H1 (cell line): Measurements from ENCODE around the gene EPYC. TPM values are rescaled to one million over a fixed set of nuclear protein-coding genes. Genes with fewer than 3 reads are reported as not detected.

Source experiments
- CTCF ChIA-PET: fragments of 300-600 bp; sonication (Branson Sonifier 250); formaldehyde crosslinking; loops from one replicate; lab custom pipeline; 2021; ENCODE audit not compliant: partially characterized antibody; lab: Charles Lee
- POLR2A ChIA-PET: fragments of 300-600 bp; sonication (Branson Sonifier 250); formaldehyde crosslinking; loops from one replicate; lab custom pipeline; 2021; ENCODE audit warnings: inconsistent platforms; ENCODE audit not compliant: partially characterized antibody; lab: Charles Lee
- DNase-seq, 2 experiments: peaks; one replicate each; pipeline versions ENCODE4 v3.0.0 to v3.0.0-alpha.2; 2010 to 2022; ENCODE audit warnings: low spot score in 2 of 2, low read depth in 1 of 2, mixed read lengths in 1 of 2
- FAIRE-seq: peaks from 2 replicates; lab custom pipeline; 2011; peaks lifted over from hg19 to GRCh38; lab: Jason Lieb, UNC
- H2AFZ ChIP-seq: 2 replicates; pipeline ENCODE4 v1.8.1; 2012; ENCODE audit warnings: low read length, inconsistent platforms
- H2AK5ac ChIP-seq: 2 replicates; pipeline ENCODE4 v1.6.1; 2013; ENCODE audit warnings: low read depth, low read length
- H2BK120ac ChIP-seq: replicated peaks from 2 replicates; pipeline ENCODE3; 2013; ENCODE audit warnings: low read depth, low read length, inconsistent platforms
- H2BK12ac ChIP-seq: 2 replicates; pipeline ENCODE4 v1.6.1; 2013; ENCODE audit warnings: low read depth, low read length
- H2BK15ac ChIP-seq: 2 replicates; pipeline ENCODE4 v1.6.1; 2013; ENCODE audit warnings: low read length
- H2BK20ac ChIP-seq: 2 replicates; pipeline ENCODE4 v1.6.1; 2013; ENCODE audit warnings: low read length
- H2BK5ac ChIP-seq: 2 replicates; pipeline ENCODE4 v1.6.1; 2013; ENCODE audit warnings: low read depth, low read length
- H3K14ac ChIP-seq: 2 replicates; pipeline ENCODE4 v1.6.1; 2013; ENCODE audit warnings: inconsistent platforms; ENCODE audit not compliant: insufficient read length
- H3K18ac ChIP-seq: 2 replicates; pipeline ENCODE4 v1.6.1; 2013; ENCODE audit warnings: low read length; ENCODE audit errors: extremely low read depth
- H3K23ac ChIP-seq: 2 replicates; pipeline ENCODE4 v1.6.1; 2013; ENCODE audit warnings: inconsistent platforms; ENCODE audit not compliant: insufficient read length
- H3K23me2 ChIP-seq: 2 replicates; pipeline ENCODE4 v1.6.1; 2013; ENCODE audit warnings: low read depth, low read length
- H3K27ac ChIP-seq: 2 replicates; pipeline ENCODE4 v1.6.1; 2011; ENCODE audit warnings: low read depth, low read length, inconsistent platforms
- H3K27me3 ChIP-seq, 4 experiments: replicated peaks in 1 of 4; 1 replicate in 1 of 4; 2 replicates in 3 of 4; pipeline versions ENCODE4 v1.6.1 to v1.8.1; 2011 to 2013; ENCODE audit warnings: low read length in 3 of 4, mild to moderate bottlenecking in 3 of 4, inconsistent platforms in 2 of 4, mixed read lengths in 2 of 4, moderate library complexity in 1 of 4; ENCODE audit not compliant: control insufficient read depth in 3 of 4, insufficient read depth in 3 of 4; ENCODE audit errors: extremely low read depth in 1 of 4
- H3K36me3 ChIP-seq, 4 experiments: 2 replicates each; pipeline versions ENCODE4 v1.6.1 to v1.8.1; 2011 to 2013; ENCODE audit warnings: mild to moderate bottlenecking in 4 of 4, low read length in 3 of 4, moderate library complexity in 2 of 4, control low read depth in 1 of 4, inconsistent platforms in 1 of 4; ENCODE audit not compliant: insufficient read depth in 4 of 4, control insufficient read depth in 2 of 4
- H3K4ac ChIP-seq: replicated peaks from 2 replicates; pipeline ENCODE3; 2013; ENCODE audit warnings: low read length, low read depth, mixed read lengths, inconsistent platforms; ENCODE audit not compliant: insufficient read length
- H3K4me1 ChIP-seq, 4 experiments: replicated peaks in 1 of 4; 1 replicate in 1 of 4; 2 replicates in 3 of 4; pipeline versions ENCODE4 v1.6.1 to v1.8.1; 2011 to 2013; ENCODE audit warnings: low read length in 3 of 4, inconsistent platforms in 2 of 4, mixed read lengths in 1 of 4; ENCODE audit not compliant: insufficient read depth in 4 of 4, control insufficient read depth in 3 of 4
- H3K4me2 ChIP-seq, 2 experiments: 2 replicates each; pipeline versions ENCODE4 v1.6.1 to v1.8.1; 2011 to 2013; ENCODE audit warnings: low read depth in 2 of 2, low read length in 2 of 2, control low read depth in 1 of 2, inconsistent platforms in 1 of 2, mild to moderate bottlenecking in 1 of 2; ENCODE audit not compliant: insufficient read depth in 1 of 2
- H3K4me3 ChIP-seq, 4 experiments: fragments of 200-600, 300-600 bp in 1 of 4; sonication (generic), shearing (Covaris generic), sonication (Bioruptor Twin) in 1 of 4; 2 replicates each; pipeline versions ENCODE4 v1.5.1 to v1.8.1; 2011 to 2016; ENCODE audit warnings: low read length in 4 of 4, low read depth in 3 of 4, control low read depth in 2 of 4, inconsistent platforms in 2 of 4, mild to moderate bottlenecking in 2 of 4, mixed read lengths in 1 of 4, moderate library complexity in 1 of 4; ENCODE audit not compliant: insufficient read depth in 2 of 4; ENCODE audit errors: extremely low read depth in 1 of 4
- H3K56ac ChIP-seq: replicated peaks from 2 replicates; pipeline ENCODE3; 2013; ENCODE audit warnings: low read depth, mild to moderate bottlenecking, mixed read lengths, low read length, inconsistent platforms; ENCODE audit not compliant: insufficient read length
- H3K79me1 ChIP-seq: 2 replicates; pipeline ENCODE4 v1.6.1; 2013; ENCODE audit warnings: low read depth, low read length, control low read depth
- H3K79me2 ChIP-seq, 2 experiments: 2 replicates each; pipeline versions ENCODE4 v1.6.1 to v1.8.1; 2012 to 2013; ENCODE audit warnings: low read length in 2 of 2, mild to moderate bottlenecking in 2 of 2, inconsistent platforms in 1 of 2; ENCODE audit not compliant: insufficient read depth in 2 of 2, control insufficient read depth in 1 of 2
- H3K9ac ChIP-seq, 4 experiments: replicated peaks in 1 of 4; 1 replicate in 1 of 4; 2 replicates in 3 of 4; pipeline versions ENCODE4 v1.6.1 to v1.8.1; 2011 to 2013; ENCODE audit warnings: low read depth in 3 of 4, low read length in 3 of 4, control low read depth in 2 of 4, mild to moderate bottlenecking in 2 of 4, moderate library complexity in 2 of 4, inconsistent platforms in 1 of 4; ENCODE audit errors: extremely low read depth in 1 of 4
- H3K9me3 ChIP-seq, 2 experiments: 2 replicates each; pipeline versions ENCODE4 v1.6.1 to v1.8.1; 2012 to 2013; ENCODE audit warnings: mild to moderate bottlenecking in 2 of 2, moderate library complexity in 2 of 2, control low read depth in 1 of 2, inconsistent platforms in 1 of 2, low read depth in 1 of 2, low read length in 1 of 2, mixed read lengths in 1 of 2; ENCODE audit not compliant: insufficient read depth in 2 of 2
- H4K20me1 ChIP-seq, 2 experiments: replicated peaks in 1 of 2; 2 replicates each; pipeline versions ENCODE3 to v1.8.1; 2011 to 2013; ENCODE audit warnings: inconsistent platforms in 2 of 2, low read length in 2 of 2, mild to moderate bottlenecking in 1 of 2; ENCODE audit not compliant: insufficient read depth in 2 of 2, control insufficient read depth in 1 of 2
- H4K5ac ChIP-seq: 2 replicates; pipeline ENCODE4 v1.6.1; 2013; ENCODE audit warnings: low read length, low read depth, mixed read lengths, inconsistent platforms; ENCODE audit not compliant: insufficient read length
- H4K8ac ChIP-seq: 2 replicates; pipeline ENCODE4 v1.8.0; 2013; ENCODE audit warnings: mild to moderate bottlenecking, moderate library complexity, low read length, inconsistent platforms; ENCODE audit not compliant: insufficient read depth; ENCODE audit errors: extremely low read depth
- H4K91ac ChIP-seq: replicated peaks from 2 replicates; pipeline ENCODE3; 2013; ENCODE audit warnings: low read length, mixed read lengths, inconsistent platforms; ENCODE audit not compliant: insufficient read length
- BRCA1 ChIP-seq: IDR thresholded peaks from 2 replicates; pipeline ENCODE4 v1.6.1; 2012; ENCODE audit warnings: low read depth, low read length, improper control_type of control experiment
- CBX5 ChIP-seq: fragments of 300-800, 300-1000 bp; sonication (generic); IDR thresholded peaks from 2 replicates; pipeline ENCODE4 v1.7.1; 2016; ENCODE audit warnings: antibody characterized with exemption, low read length, low read depth
- CTBP2 ChIP-seq: IDR thresholded peaks from 2 replicates; pipeline ENCODE4 v1.7.0; 2011; ENCODE audit warnings: borderline replicate concordance, mild to moderate bottlenecking, moderate library complexity, mixed read lengths, low read length; ENCODE audit not compliant: insufficient read depth, insufficient read length
- EZH2 ChIP-seq: fragments of 200-600 bp; sonication (generic); IDR thresholded peaks from 2 replicates; pipeline ENCODE4 v1.7.1; 2012; ENCODE audit warnings: low read depth, mild to moderate bottlenecking, moderate library complexity, low read length, inconsistent platforms; ENCODE audit not compliant: severe bottlenecking
- FOSL1 ChIP-seq: IDR thresholded peaks from 2 replicates; pipeline ENCODE4 v1.6.1; 2011; ENCODE audit warnings: mild to moderate bottlenecking, low read depth, low read length, moderate library complexity; ENCODE audit not compliant: insufficient read depth
- KDM4A ChIP-seq: IDR thresholded peaks from one replicate; pipeline ENCODE4 v1.7.1; 2012; ENCODE audit warnings: low read depth, mild to moderate bottlenecking, moderate library complexity, low read length, inconsistent platforms; ENCODE audit not compliant: severe bottlenecking
- KDM5A ChIP-seq: fragments of 200-600 bp; IDR thresholded peaks from 2 replicates; pipeline ENCODE4 v1.7.1; 2012; ENCODE audit warnings: mild to moderate bottlenecking, low read length, inconsistent platforms, mixed read lengths
- POLR2A ChIP-seq, 2 experiments: IDR thresholded peaks; 1 replicate in 1 of 2; 2 replicates in 1 of 2; pipeline ENCODE4 v1.6.1; 2011; ENCODE audit warnings: low read depth in 2 of 2, low read length in 2 of 2, mild to moderate bottlenecking in 2 of 2; ENCODE audit errors: control extremely low read depth in 1 of 2
- POU5F1 ChIP-seq: IDR thresholded peaks from 2 replicates; pipeline ENCODE4 v1.6.1; 2011; ENCODE audit warnings: low read depth, mild to moderate bottlenecking, low read length, moderate library complexity
- RFX5 ChIP-seq: IDR thresholded peaks from 2 replicates; pipeline ENCODE4 v1.6.1; 2011; ENCODE audit warnings: low read depth, low read length, improper control_type of control experiment, borderline replicate concordance
- TBP ChIP-seq: IDR thresholded peaks from 2 replicates; pipeline ENCODE4 v1.6.1; 2011; ENCODE audit warnings: low read depth, low read length, improper control_type of control experiment
- WGBS, 2 experiments: shearing (Covaris generic) in 1 of 2; methylation state at CpG; one replicate each; pipeline versions ENCODE4 v1.1.6 to v1.1.7; 2013 to 2015; ENCODE audit warnings: low lambda C conversion rate in 2 of 2, mixed read lengths in 2 of 2, inconsistent platforms in 1 of 2, low coverage in 1 of 2, missing lambda C conversion rate in 1 of 2; ENCODE audit not compliant: insufficient replicate concordance in 2 of 2, insufficient coverage in 1 of 2, insufficient read length in 1 of 2; ENCODE audit errors: extremely low coverage in 1 of 2, missing lambda C conversion rate in 1 of 2; 5-methylcytosine and 5-hydroxymethylcytosine counted together
- polyA plus RNA-seq, 7 experiments: library from polyadenylated mRNA; depleted of rRNA in 3 of 7; stranded (reverse) in 5 of 7; unstranded in 2 of 7; fragments of >200 nt in 5 of 7; fragments of 200-250 nt in 2 of 7; gene quantifications; 1 replicate in 5 of 7; 2 replicates in 1 of 7; 4 replicates in 1 of 7; pipeline versions ENCODE4 v1.2.1 to v1.2.3, GENCODE V29; 2011 to 2013; ENCODE audit warnings: missing spikeins in 2 of 7, mixed read lengths in 2 of 7
- total RNA-seq: library from RNA; stranded (reverse); fragmentation: NEBNext Ultra II Directional; extraction: Animal tissue kit (Norgen Biotek cat#: 25700); gene quantifications from 2 replicates; pipeline ENCODE4 v1.2.1, GENCODE V29; 2021

Gene EPYC
- total and polyA plus RNA-seq, 2 of the 8 experiments (the other 6 are each of a cell fraction or from before 2014, with no cell fraction given), result not detected

- Histone ChIP-seq H3K9me3 (no peaks in the 10 kb centered on the region), H2BK12ac (no peak overlapping the region), H4K8ac (no peak overlapping the region), H3K14ac (no peak overlapping the region), H4K91ac (no peak overlapping the region), H3K18ac (no peak overlapping the region), H3K4me2 (no peak overlapping the region), H2BK5ac (no peak overlapping the region), H3K79me1 (no peaks in the 10 kb centered on the region), H3K23me2 (no peaks in the 10 kb centered on the region), H2BK120ac (no peak overlapping the region), H3K27ac (no peak overlapping the region), H3K23ac (no peak overlapping the region), H2AK5ac (no peak overlapping the region), H2AFZ (no peak overlapping the region), H3K27me3 (no peaks in the 10 kb centered on the region), H3K9ac (no peak overlapping the region), H3K4me1 (no peaks in the 10 kb centered on the region), H4K20me1 (no peaks in the 10 kb centered on the region), H2BK15ac (no peak overlapping the region), H2BK20ac (no peak overlapping the region), H3K56ac (no peak overlapping the region), H3K79me2 (no peaks in the 10 kb centered on the region), H3K4ac (no peak overlapping the region), H3K4me3 (no peak overlapping the region), H3K36me3 (no peaks in the 10 kb centered on the region), H4K5ac (no peak overlapping the region)
- ChIA-PET CTCF (no interaction called here), POLR2A (no interaction called here)
- FAIRE-seq (no peak), DNase-seq (no peak)
- TF ChIP-seq BRCA1 (no peak), CTBP2 (no peak), RFX5 (no peak), POU5F1 (no peak), EZH2 (no peak), FOSL1 (no peak), CBX5 (no peak), KDM4A (no peak), POLR2A (IDR thresholded peaks at IDR 0.05; ENCODE audit: control extremely low read depth in 1 of 2, low read depth in 2 of 2, low read length in 2 of 2) (no peak), TBP (no peak), KDM5A (no peak)
- 85% methylated on average over 4 of the region's 4 CpGs; no CpG with 5 or more reads in 1 of the 2 experiments for WGBS, 2 experiments
Measured at GRCh38 chr12:91043408-91043807, 38.6 kb upstream of the EPYC start.
